ENCODE measurements around the gene EGF.
"Not testable (repeated sequence)": the region's sequence is repeated elsewhere in the genome, so short reads cannot be mapped to it uniquely, and the experiment has no call there.

The EGF gene

GRCh38 chr4:110034026-110034393, 121.3 kb downstream of the EGF start:
- no peak for DNase-seq (ENCODE audit: low read depth in 2 of 2)

- not testable (repeated sequence) for DNase-seq (ENCODE audit: low read depth in 2 of 2)
Measured at GRCh38 chr4:110039164-110039563, 126.5 kb downstream of the EGF start.

GRCh38 chr4:110041735-110042134, 129.1 kb downstream of the EGF start:
- no peak for DNase-seq (ENCODE audit: low read depth in 2 of 2)

- no peak for DNase-seq (ENCODE audit: low read depth in 2 of 2)
Measured at GRCh38 chr4:110042545-110043517, 130.1 kb downstream of the EGF start.

- peak; percentile 12 to 17 for DNase-seq (ENCODE audit: low read depth in 2 of 2)
Measured at GRCh38 chr4:110046588-110047049, 133.9 kb downstream of the EGF start.

- DNase-seq (ENCODE audit: low read depth in 2 of 2): peak; percentile 13 to 19
Measured at GRCh38 chr4:110049951-110050925, 137.6 kb downstream of the EGF start.

GRCh38 chr4:110055158-110055768, 142.6 kb downstream of the EGF start:
- no peak for DNase-seq (ENCODE audit: low read depth in 2 of 2)

GRCh38 chr4:110058677-110059076, 146.0 kb downstream of the EGF start:
- no peak for DNase-seq (ENCODE audit: low read depth in 2 of 2)

- no peak for DNase-seq (ENCODE audit: low read depth in 2 of 2)
Measured at GRCh38 chr4:110059556-110060191, 147.0 kb downstream of the EGF start.

- no peak for DNase-seq (ENCODE audit: low read depth in 2 of 2)
Measured at GRCh38 chr4:110061076-110061475, 148.4 kb downstream of the EGF start.
